HepG2 (cell line): ENCODE results near the gene DIS3L2. TPM values are rescaled to one million over a fixed set of nuclear protein-coding genes. Genes with fewer than 3 reads are reported as not detected.

ENCODE experiments used
- ATAC-seq: fragments of 200-7000 bp; cut with Tn5 transposase; 3 replicates; pipeline ENCODE4 v1.9.1; 2020; ENCODE audit warnings: mild to moderate bottlenecking, moderate library complexity
- BruUV-seq: library from RNA; stranded (reverse); fragments of 400-500 nt; replicated peaks from 2 replicates; lab custom pipeline; 2021; lab: Mats Ljungman, UMichigan
- CTCF ChIA-PET: fragments of 300-600 bp; formaldehyde crosslinking; extraction: SDS; loops from one replicate; lab custom pipeline; 2021; ENCODE audit warnings: low total read pairs, inconsistent platforms, low intra/inter-chr PET ratio; lab: Yijun Ruan, JAX
- POLR2A ChIA-PET: fragments of 350-600 bp; sonication (Branson Sonifier 250); formaldehyde crosslinking; loops from one replicate; lab custom pipeline; 2020; ENCODE audit warnings: antibody characterized with exemption, inconsistent platforms; lab: Yijun Ruan, JAX
- DNase-seq: peaks from one replicate; pipeline ENCODE4 v3.0.0-alpha.2; 2015; ENCODE audit warnings: low spot score
- FAIRE-seq: peaks from 3 replicates; lab custom pipeline; 2011; peaks lifted over from hg19 to GRCh38; lab: Jason Lieb, UNC
- H2AFZ ChIP-seq: one replicate; pipeline ENCODE4 v1.6.1; 2011; ENCODE audit warnings: low read length, inconsistent platforms
- H3K27ac ChIP-seq: fragments of 300-600 bp; 3 replicates; pipeline ENCODE4 v1.8.0; 2011; ENCODE audit warnings: mixed run types, mild to moderate bottlenecking, mixed read lengths, low read length, inconsistent platforms; ENCODE audit not compliant: insufficient read depth; ENCODE audit errors: extremely low read length
- H3K27me3 ChIP-seq, 2 experiments: fragments of 200-600 bp in 1 of 2; 2 replicates in 1 of 2; 3 replicates in 1 of 2; pipeline versions ENCODE4 v1.6.0 to v1.8.0; 2011; ENCODE audit warnings: low read length in 2 of 2, mild to moderate bottlenecking in 2 of 2, moderate library complexity in 2 of 2, inconsistent platforms in 1 of 2; ENCODE audit not compliant: insufficient read depth in 2 of 2, control insufficient read depth in 1 of 2
- H3K36me3 ChIP-seq, 2 experiments: fragments of 200-600 bp in 1 of 2; replicated peaks in 1 of 2; 2 replicates in 1 of 2; 3 replicates in 1 of 2; pipeline versions ENCODE4 v1.5.1 to v1.8.0; 2011; ENCODE audit warnings: low read length in 2 of 2, inconsistent platforms in 1 of 2; ENCODE audit not compliant: insufficient read depth in 2 of 2, control insufficient read depth in 1 of 2
- H3K4me1 ChIP-seq: 2 replicates; pipeline ENCODE4 v1.5.1; 2012; ENCODE audit warnings: low read length, inconsistent platforms; ENCODE audit not compliant: insufficient read depth
- H3K4me2 ChIP-seq: 2 replicates; pipeline ENCODE4 v1.6.0; 2011; ENCODE audit warnings: low read depth, low read length, inconsistent platforms
- H3K4me3 ChIP-seq, 3 experiments: fragments of 200-600 bp in 1 of 3; sonication (generic), shearing (Covaris generic) in 1 of 3; replicated peaks in 1 of 3; 2 replicates each; pipeline ENCODE4 v1.5.1; 2011 to 2016; ENCODE audit warnings: low read length in 3 of 3, inconsistent platforms in 2 of 3, low read depth in 2 of 3, mild to moderate bottlenecking in 2 of 3, control low read depth in 1 of 3, mixed read lengths in 1 of 3; ENCODE audit not compliant: insufficient read depth in 1 of 3
- H3K79me2 ChIP-seq: one replicate; pipeline ENCODE4 v1.6.1; 2011; ENCODE audit warnings: low read length, inconsistent platforms; ENCODE audit not compliant: insufficient read depth
- H3K9ac ChIP-seq: 2 replicates; pipeline ENCODE4 v1.6.0; 2011; ENCODE audit warnings: mild to moderate bottlenecking, low read depth, low read length, inconsistent platforms; ENCODE audit not compliant: insufficient read depth
- H3K9me3 ChIP-seq: 2 replicates; pipeline ENCODE4 v1.5.1; 2012; ENCODE audit warnings: mild to moderate bottlenecking, low read length
- H4K20me1 ChIP-seq: 2 replicates; pipeline ENCODE4 v1.6.0; 2011; ENCODE audit warnings: inconsistent platforms, mild to moderate bottlenecking, low read length, moderate library complexity; ENCODE audit not compliant: insufficient read depth
- AGO2 ChIP-seq: fragments of 200-400 bp; formaldehyde crosslinking; optimal IDR thresholded peaks from 2 replicates; pipeline ENCODE3; 2017; ENCODE audit warnings: mild to moderate bottlenecking, low read depth, low read length, moderate library complexity
- BCL6 ChIP-seq: IDR thresholded peaks from 2 replicates; pipeline ENCODE4 v1.6.1; 2016; ENCODE audit warnings: missing genetic modification reagents, missing compliant biosample characterization
- CBX1 ChIP-seq: IDR thresholded peaks from one replicate; pipeline ENCODE4 v1.6.1; 2016; ENCODE audit warnings: antibody characterized with exemption, low read depth
- EEA1 ChIP-seq: sonication (generic); formaldehyde crosslinking; IDR thresholded peaks from 2 replicates; pipeline ENCODE4 v1.5.1; 2020; ENCODE audit warnings: mild to moderate bottlenecking, missing genetic modification reagents, borderline replicate concordance
- FOXC1 ChIP-seq: sonication (generic); formaldehyde crosslinking; IDR thresholded peaks from 2 replicates; pipeline ENCODE4 v1.8.0; 2022; ENCODE audit warnings: mild to moderate bottlenecking, missing genetic modification reagents, borderline replicate concordance
- KLF16 ChIP-seq, 2 experiments: sonication (generic) in 1 of 2; formaldehyde crosslinking in 1 of 2; IDR thresholded peaks; 2 replicates each; pipeline versions ENCODE4 v1.6.1 to v1.8.0; 2016 to 2023; ENCODE audit warnings: missing genetic modification reagents in 2 of 2, missing compliant biosample characterization in 1 of 2
- MED8 ChIP-seq: sonication (generic); formaldehyde crosslinking; IDR thresholded peaks from 2 replicates; pipeline ENCODE4 v1.8.1; 2023; ENCODE audit warnings: mild to moderate bottlenecking, missing genetic modification reagents; ENCODE audit not compliant: insufficient replicate concordance
- MEIS1 ChIP-seq: sonication (generic); formaldehyde crosslinking; IDR thresholded peaks from 2 replicates; pipeline ENCODE4 v1.9.0; 2021; ENCODE audit warnings: mild to moderate bottlenecking, missing genetic modification reagents, moderate library complexity, borderline replicate concordance
- RAD51 ChIP-seq: fragments of 450-650 bp; IDR thresholded peaks from 2 replicates; pipeline ENCODE4 v1.6.1; 2016; ENCODE audit warnings: borderline replicate concordance
- SALL1 ChIP-seq: sonication (generic); formaldehyde crosslinking; IDR thresholded peaks from 2 replicates; pipeline ENCODE4 v1.8.0; 2022; ENCODE audit warnings: mild to moderate bottlenecking, missing genetic modification reagents
- TBL1XR1 ChIP-seq: fragments of 150-350 bp; IDR thresholded peaks from 2 replicates; pipeline ENCODE4 v1.6.1; 2014; ENCODE audit warnings: borderline replicate concordance, low read length; ENCODE audit not compliant: partially characterized antibody
- ZNF224 ChIP-seq: sonication (generic); formaldehyde crosslinking; IDR thresholded peaks from 2 replicates; pipeline ENCODE4 v1.5.0; 2020; ENCODE audit warnings: mild to moderate bottlenecking, missing genetic modification reagents
- ZNF230 ChIP-seq: sonication (generic); formaldehyde crosslinking; IDR thresholded peaks from 2 replicates; pipeline ENCODE4 v1.4.0; 2020; ENCODE audit warnings: mild to moderate bottlenecking, missing genetic modification reagents
- ZNF44 ChIP-seq: sonication (generic); formaldehyde crosslinking; IDR thresholded peaks from 2 replicates; pipeline ENCODE4 v1.5.1; 2020; ENCODE audit warnings: mild to moderate bottlenecking, missing genetic modification reagents
- ZNF614 ChIP-seq: IDR thresholded peaks from 2 replicates; pipeline ENCODE4 v1.6.1; 2018; ENCODE audit warnings: missing biosample characterization, missing genetic modification reagents, inconsistent platforms, borderline replicate concordance
- ZNF713 ChIP-seq: sonication (generic); formaldehyde crosslinking; IDR thresholded peaks from 2 replicates; pipeline ENCODE4 v1.4.0; 2020; ENCODE audit warnings: mild to moderate bottlenecking, missing genetic modification reagents
- WGBS: methylation state at CpG from one replicate; pipeline ENCODE4 v1.1.6; 2017; ENCODE audit warnings: low lambda C conversion rate; 5-methylcytosine and 5-hydroxymethylcytosine counted together
- in situ Hi-C: cut with HindIII; loops from 2 replicates; pipeline ENCODE4 v1.10.0; 2017; ENCODE audit warnings: low pct_unique_long_range_greater_than_20kb; ENCODE audit not compliant: extremely low pct_ligation_motif_present
- intact Hi-C: fragments of 100-400 bp; cut with micrococcal nuclease; formaldehyde crosslinking; loops from one replicate; pipeline ENCODE4 v1.10.0; 2022; ENCODE audit not compliant: unreplicated experiment
- polyA plus RNA-seq, 8 experiments: library from polyadenylated mRNA; depleted of rRNA in 3 of 8; stranded (reverse) in 7 of 8; unstranded in 1 of 8; fragments of >200 nt; fragmentation: Illumina TruSeq in 4 of 8; extraction: Trizol in 4 of 8; gene quantifications; 2 replicates each; pipeline versions ENCODE4 v1.2.1 to v1.2.3, GENCODE V29; 2011 to 2016; ENCODE audit warnings: low read depth in 4 of 8, missing spikeins in 1 of 8, mixed read lengths in 1 of 8; ENCODE audit not compliant: insufficient read depth in 1 of 8
- total RNA-seq, 5 experiments: library from RNA; depleted of rRNA; stranded (reverse); fragments of >200 nt; fragmentation: Illumina TruSeq; extraction: Trizol; gene quantifications; 2 replicates each; pipeline ENCODE4 v1.2.3, GENCODE V29; 2016; ENCODE audit warnings: low read depth in 1 of 5
- TF ChIP-seq, protein P1 (sequence below): sonication (generic); formaldehyde crosslinking; conservative IDR thresholded peaks from 2 replicates; pipeline ENCODE4 v1.4.0; 2020; ENCODE audit warnings: missing genetic modification reagents
- TF ChIP-seq, protein P2 (sequence below): sonication (generic); formaldehyde crosslinking; IDR thresholded peaks from 2 replicates; pipeline ENCODE4 v1.4.0; 2020; ENCODE audit warnings: mild to moderate bottlenecking, missing genetic modification reagents
- TF ChIP-seq, protein P3 (sequence below): sonication (generic); formaldehyde crosslinking; IDR thresholded peaks from 2 replicates; pipeline ENCODE4; 2020; ENCODE audit warnings: missing genetic modification reagents, mild to moderate bottlenecking, borderline replicate concordance

DIS3L2 gene
- total and polyA plus RNA-seq, 2 of the 13 experiments (the other 11 are each of a cell fraction or from before 2014, with no cell fraction given) = 7.0 to 23.9 TPM

DNA sequence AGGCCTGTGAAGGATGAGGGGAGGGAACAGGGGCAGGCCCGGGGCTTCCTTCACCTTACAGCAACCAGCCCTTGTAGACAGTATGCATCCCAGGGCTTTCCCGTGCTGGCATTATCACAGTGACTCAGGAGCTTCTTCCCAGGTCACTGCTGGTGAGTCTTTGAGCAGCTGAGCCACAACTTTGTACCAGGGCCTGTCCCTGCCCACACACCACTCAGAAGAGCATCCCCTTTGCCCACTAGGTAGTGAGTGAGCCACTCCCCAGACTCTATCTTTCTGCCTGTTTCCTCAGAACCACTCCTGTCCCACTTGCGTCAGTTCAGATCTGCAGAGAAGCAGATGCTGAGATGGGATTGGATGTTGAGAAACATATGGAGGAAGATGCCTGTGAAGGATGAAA, 347.5 kb downstream of the DIS3L2 start:
- peaks cover 5 to 10% of the 10 kb centered on the region in 2 experiments for H3K36me3 ChIP-seq
- no peaks in the 10 kb centered on the region for H4K20me1 ChIP-seq
- no peak overlapping the region for H3K4me2 ChIP-seq
- H3K9ac ChIP-seq = no peak overlapping the region
- in situ Hi-C loops = no loop called here
- DNase-seq (no peak), ATAC-seq (no peak), FAIRE-seq (no peak)
- ChIA-PET POLR2A (no interaction called here), CTCF (no interaction called here)
- TF ChIP-seq AGO2 (no peak), RAD51 (no peak), EEA1 (CRISPR knock-in tag) (no peak), ZNF230 (CRISPR knock-in tag) (no peak), ZNF614 (CRISPR knock-in tag) (no peak), KLF16 (CRISPR knock-in tag; IDR thresholded peaks at IDR 0.05) (no peak), SALL1 (CRISPR knock-in tag) (no peak), MED8 (CRISPR knock-in tag) (no peak), ZNF44 (CRISPR knock-in tag) (no peak), MEIS1 (CRISPR knock-in tag) (no peak), TBL1XR1 (no peak), CBX1 (no peak), ZNF224 (no peak), FOXC1 (no peak), ZNF713 (CRISPR knock-in tag) (no peak), BCL6 (CRISPR knock-in tag) (no peak)
- TF ChIP-seq, protein P1, sequence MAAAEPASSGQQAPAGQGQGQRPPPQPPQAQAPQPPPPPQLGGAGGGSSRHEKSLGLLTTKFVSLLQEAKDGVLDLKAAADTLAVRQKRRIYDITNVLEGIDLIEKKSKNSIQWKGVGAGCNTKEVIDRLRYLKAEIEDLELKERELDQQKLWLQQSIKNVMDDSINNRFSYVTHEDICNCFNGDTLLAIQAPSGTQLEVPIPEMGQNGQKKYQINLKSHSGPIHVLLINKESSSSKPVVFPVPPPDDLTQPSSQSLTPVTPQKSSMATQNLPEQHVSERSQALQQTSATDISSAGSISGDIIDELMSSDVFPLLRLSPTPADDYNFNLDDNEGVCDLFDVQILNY (CRISPR knock-in tag) = no peak
- TF ChIP-seq, protein P2, sequence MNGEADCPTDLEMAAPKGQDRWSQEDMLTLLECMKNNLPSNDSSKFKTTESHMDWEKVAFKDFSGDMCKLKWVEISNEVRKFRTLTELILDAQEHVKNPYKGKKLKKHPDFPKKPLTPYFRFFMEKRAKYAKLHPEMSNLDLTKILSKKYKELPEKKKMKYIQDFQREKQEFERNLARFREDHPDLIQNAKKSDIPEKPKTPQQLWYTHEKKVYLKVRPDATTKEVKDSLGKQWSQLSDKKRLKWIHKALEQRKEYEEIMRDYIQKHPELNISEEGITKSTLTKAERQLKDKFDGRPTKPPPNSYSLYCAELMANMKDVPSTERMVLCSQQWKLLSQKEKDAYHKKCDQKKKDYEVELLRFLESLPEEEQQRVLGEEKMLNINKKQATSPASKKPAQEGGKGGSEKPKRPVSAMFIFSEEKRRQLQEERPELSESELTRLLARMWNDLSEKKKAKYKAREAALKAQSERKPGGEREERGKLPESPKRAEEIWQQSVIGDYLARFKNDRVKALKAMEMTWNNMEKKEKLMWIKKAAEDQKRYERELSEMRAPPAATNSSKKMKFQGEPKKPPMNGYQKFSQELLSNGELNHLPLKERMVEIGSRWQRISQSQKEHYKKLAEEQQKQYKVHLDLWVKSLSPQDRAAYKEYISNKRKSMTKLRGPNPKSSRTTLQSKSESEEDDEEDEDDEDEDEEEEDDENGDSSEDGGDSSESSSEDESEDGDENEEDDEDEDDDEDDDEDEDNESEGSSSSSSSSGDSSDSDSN (CRISPR knock-in tag) = no peak
- TF ChIP-seq, protein P3, sequence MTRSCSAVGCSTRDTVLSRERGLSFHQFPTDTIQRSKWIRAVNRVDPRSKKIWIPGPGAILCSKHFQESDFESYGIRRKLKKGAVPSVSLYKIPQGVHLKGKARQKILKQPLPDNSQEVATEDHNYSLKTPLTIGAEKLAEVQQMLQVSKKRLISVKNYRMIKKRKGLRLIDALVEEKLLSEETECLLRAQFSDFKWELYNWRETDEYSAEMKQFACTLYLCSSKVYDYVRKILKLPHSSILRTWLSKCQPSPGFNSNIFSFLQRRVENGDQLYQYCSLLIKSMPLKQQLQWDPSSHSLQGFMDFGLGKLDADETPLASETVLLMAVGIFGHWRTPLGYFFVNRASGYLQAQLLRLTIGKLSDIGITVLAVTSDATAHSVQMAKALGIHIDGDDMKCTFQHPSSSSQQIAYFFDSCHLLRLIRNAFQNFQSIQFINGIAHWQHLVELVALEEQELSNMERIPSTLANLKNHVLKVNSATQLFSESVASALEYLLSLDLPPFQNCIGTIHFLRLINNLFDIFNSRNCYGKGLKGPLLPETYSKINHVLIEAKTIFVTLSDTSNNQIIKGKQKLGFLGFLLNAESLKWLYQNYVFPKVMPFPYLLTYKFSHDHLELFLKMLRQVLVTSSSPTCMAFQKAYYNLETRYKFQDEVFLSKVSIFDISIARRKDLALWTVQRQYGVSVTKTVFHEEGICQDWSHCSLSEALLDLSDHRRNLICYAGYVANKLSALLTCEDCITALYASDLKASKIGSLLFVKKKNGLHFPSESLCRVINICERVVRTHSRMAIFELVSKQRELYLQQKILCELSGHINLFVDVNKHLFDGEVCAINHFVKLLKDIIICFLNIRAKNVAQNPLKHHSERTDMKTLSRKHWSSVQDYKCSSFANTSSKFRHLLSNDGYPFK (CRISPR knock-in tag) = no peak
- peaks cover 8% of the 10 kb centered on the region for H3K4me1 ChIP-seq
- no peak overlapping the region for H3K4me3 ChIP-seq
- whole genome bisulfite sequencing = 91% methylated on average over 1 of the region's 3 CpGs
- H3K27me3 ChIP-seq = no peaks in the 10 kb centered on the region
- no peak overlapping the region for H3K27ac ChIP-seq
- H3K9me3 ChIP-seq = peaks cover 18% of the 10 kb centered on the region
- H2AFZ ChIP-seq = no peak overlapping the region
- intact Hi-C loops = no loop called here
- H3K79me2 ChIP-seq = no peaks in the 10 kb centered on the region
- no TSS peak for BruUV-seq
